Large intestine (tissue), 3 donors: ENCODE data around the gene SP140L. TPM values are rescaled to one million over a fixed set of nuclear protein-coding genes. Genes with fewer than 3 reads are reported as not detected.

Source experiments
- DNase-seq, 2 donors: peaks; one replicate each; pipeline versions ENCODE4 v3.0.0 to v3.0.0-alpha.2; 2013
- H3K27ac ChIP-seq: one replicate; pipeline ENCODE4 v1.5.1; 2013; ENCODE audit warnings: low read length
- H3K27me3 ChIP-seq: 2 replicates; pipeline ENCODE4 v1.6.1; 2013; ENCODE audit warnings: low read length; ENCODE audit not compliant: control insufficient read depth, insufficient read depth
- H3K36me3 ChIP-seq: 2 replicates; pipeline ENCODE4 v1.6.1; 2013; ENCODE audit warnings: low read length; ENCODE audit not compliant: control insufficient read depth, insufficient read depth
- H3K4me1 ChIP-seq: one replicate; pipeline ENCODE4 v1.6.1; 2013; ENCODE audit warnings: low read length; ENCODE audit not compliant: control insufficient read depth, insufficient read depth
- H3K4me3 ChIP-seq: one replicate; pipeline ENCODE4 v1.5.1; 2013; ENCODE audit warnings: low read length
- H3K9me3 ChIP-seq: one replicate; pipeline ENCODE4 v1.6.1; 2013; ENCODE audit warnings: mild to moderate bottlenecking, low read depth, low read length, moderate library complexity; ENCODE audit not compliant: control insufficient read depth
- WGBS: methylation state at CpG from one replicate; pipeline ENCODE4 v1.1.5; 2013; ENCODE audit warnings: low lambda C conversion rate; ENCODE audit not compliant: insufficient coverage; 5-methylcytosine and 5-hydroxymethylcytosine counted together
- polyA plus RNA-seq: library from polyadenylated mRNA; unstranded; fragments of 120-200 nt; gene quantifications from one replicate; pipeline ENCODE4 v1.2.1, GENCODE V29; 2013

SP140L gene
- polyA plus RNA-seq, 1 donor, result 20.4 TPM

DNA sequence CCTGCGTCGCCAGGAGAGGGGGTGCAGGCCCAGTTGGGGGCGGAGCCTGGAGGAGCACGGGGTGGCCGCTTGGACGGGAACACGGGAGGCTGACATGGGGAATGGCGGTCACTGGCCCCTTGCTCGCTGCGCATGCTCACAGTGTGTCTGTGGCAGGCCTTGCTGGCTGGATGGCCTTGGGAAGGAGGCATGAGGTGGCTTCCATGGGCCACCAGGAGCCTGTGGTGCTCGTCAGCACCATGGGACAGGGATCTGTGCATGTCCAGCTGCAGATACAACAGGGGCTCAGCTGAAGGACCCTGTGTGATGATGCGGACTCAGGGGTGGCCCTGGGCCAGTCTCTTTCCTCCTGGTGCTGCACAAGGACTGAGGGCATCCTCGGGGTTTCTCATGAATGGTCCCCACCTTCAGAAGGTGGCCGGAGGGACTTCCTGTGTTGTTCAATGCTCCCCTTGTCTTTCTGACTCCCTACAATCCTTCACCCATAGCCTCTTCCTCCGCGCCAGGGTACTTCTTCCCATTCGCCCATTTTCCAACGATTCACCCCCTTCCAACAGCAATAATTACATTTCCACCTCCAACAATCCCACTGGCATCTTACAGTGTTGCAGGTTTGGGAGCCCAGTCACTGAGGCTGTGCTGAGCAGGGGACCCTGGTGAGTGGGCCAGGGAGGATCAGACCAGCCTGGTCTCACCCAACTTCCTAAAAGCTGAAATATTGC lies 3.4 kb upstream of the SP140L start:
- Histone ChIP-seq H3K4me1 (peaks cover 4% of the 10 kb centered on the region), H3K27ac (no peak overlapping the region), H3K4me3 (no peak overlapping the region), H3K27me3 (no peaks in the 10 kb centered on the region), H3K36me3 (no peaks in the 10 kb centered on the region), H3K9me3 (peaks cover 11% of the 10 kb centered on the region)
- 100% methylated on average over 4 of the region's 18 CpGs for WGBS
- no peak for DNase-seq

DNA sequence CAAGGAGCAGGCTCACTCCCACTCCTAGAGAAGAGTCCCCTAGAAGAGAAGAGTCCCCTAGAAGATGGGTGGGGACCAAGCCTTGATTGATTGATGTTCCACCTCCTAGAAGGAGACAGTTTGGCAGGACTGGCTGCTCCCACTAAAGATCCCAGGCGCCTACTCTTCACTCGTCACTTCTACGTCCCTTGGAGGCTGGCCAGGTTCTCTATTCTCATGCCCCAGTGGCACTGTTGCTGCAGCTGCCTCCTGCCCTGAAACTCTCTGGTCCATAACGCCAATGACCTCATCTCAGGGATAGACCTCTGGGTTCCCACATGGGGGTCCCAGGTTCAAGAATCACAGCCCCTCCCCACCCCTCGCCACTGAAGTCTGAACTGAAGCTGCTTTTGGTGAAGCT lies 2.5 kb upstream of the SP140L start:
- Histone ChIP-seq H3K4me1 (peaks cover 4% of the 10 kb centered on the region), H3K27me3 (no peaks in the 10 kb centered on the region), H3K27ac (no peak overlapping the region), H3K36me3 (no peaks in the 10 kb centered on the region), H3K9me3 (peaks cover 11% of the 10 kb centered on the region), H3K4me3 (no peak overlapping the region)
- DNase-seq, result no peak
- WGBS, result no CpG with 5 or more reads among the region's 5 CpGs

DNA sequence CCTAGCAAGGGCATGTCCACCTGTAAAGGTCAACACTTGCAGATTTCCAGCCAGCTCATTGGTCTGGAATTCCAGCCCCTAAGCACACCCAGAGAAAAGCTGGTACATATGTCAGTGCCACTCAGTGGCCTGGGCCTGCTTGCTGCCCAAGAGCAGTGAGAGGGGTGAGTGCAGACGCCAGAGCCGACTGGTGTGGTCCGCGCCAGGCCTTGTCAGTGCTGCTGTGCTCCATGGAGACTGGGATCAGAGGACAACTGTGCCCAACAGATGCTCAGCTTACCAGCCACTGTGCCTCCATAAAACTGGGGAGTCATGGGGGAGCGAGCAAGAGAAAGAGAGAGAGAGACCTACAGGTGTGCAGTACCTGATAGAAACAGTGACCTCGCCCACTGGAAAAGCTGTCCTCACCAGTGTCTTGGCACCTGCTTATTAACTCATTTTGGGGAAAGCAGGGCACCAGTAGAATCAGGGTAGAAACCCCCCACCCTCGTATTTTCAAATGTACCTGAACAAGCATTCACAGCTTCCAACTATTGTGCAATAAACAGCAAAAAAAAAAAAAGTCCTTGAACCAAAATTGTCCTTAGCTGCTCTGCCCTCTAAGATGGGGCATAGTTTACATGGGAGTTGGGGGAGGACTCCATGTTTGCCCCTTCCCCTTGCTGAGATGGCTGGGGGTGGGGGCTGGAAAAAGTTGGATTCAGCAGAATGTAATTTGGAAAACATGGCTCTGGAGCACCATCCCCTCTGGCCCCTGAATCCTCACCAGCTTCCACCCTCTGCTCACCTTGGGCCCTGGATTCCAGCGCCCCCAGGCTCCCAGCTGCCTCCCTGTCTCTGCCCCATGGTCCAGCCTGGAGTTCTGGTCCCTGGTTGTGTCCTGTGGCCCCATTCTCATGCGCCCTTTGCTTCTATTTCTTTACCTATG lies 1.4 kb upstream of the SP140L start:
- no peak overlapping the region for H3K27ac ChIP-seq
- WGBS, result no CpG with 5 or more reads among the region's 9 CpGs
- DNase-seq, result no peak
- peaks cover 11% of the 10 kb centered on the region for H3K9me3 ChIP-seq
- H3K27me3 ChIP-seq, result no peaks in the 10 kb centered on the region
- H3K36me3 ChIP-seq, result no peaks in the 10 kb centered on the region
- no peak overlapping the region for H3K4me3 ChIP-seq
- H3K4me1 ChIP-seq, result peaks cover 4% of the 10 kb centered on the region

DNA sequence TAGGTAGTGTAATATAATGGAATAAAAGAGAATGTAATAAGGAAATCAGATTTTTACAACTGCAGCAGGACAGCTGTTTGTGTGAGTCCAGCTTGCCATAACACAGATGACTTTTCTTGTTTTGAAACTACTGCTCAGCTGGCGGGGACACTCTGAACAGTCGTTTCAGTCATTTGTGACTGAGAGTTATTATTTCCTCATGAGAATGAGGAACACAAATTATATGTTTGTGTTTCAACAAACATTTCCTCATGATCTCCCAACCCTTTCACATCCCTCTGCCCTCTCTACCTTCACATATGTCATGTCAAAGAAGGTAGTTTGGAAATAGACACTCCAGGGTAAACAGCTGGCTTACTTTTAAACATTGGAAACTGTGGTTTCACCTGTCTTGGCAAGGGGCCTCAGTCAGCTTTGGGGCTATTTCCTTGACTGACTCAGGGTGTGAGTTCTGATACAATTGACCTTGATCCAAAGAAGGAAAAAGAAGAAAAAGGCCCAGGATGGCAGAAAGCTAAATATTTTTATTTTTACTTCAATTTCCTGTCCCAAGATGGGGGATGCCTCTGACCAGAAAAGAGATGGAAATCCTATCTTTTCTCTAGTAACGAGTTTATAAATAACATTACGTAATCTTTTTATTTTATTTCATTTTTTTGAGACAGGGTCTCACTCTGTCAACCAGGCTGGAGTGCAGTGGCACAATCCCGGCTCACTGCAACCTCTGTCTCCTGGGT lies 593 bp downstream of the SP140L start:
- H3K27me3 ChIP-seq, result no peaks in the 10 kb centered on the region
- 100% methylated on average over 1 of the region's 5 CpGs for WGBS
- H3K4me1 ChIP-seq, result peaks cover 4% of the 10 kb centered on the region
- H3K9me3 ChIP-seq, result peaks cover 7% of the 10 kb centered on the region
- DNase-seq, result no peak
- peak overlapping the region; percentile 19 for H3K4me3 ChIP-seq
- peak overlapping the region; percentile 21 for H3K27ac ChIP-seq
- H3K36me3 ChIP-seq, result no peaks in the 10 kb centered on the region

DNA sequence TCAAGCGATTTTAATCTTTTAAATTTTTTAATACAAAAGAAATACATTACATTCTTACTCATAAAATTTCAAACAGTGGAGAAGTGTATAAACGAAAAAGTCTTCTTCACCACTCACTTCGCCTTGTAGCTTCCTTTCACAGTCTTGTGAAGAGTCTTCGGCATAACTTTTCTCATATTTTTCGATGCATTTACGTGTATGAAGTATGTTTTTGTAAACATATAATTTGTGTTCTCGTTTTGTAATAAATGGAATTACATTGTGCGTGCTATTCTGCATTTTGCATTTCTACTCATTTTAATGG lies 1.1 kb downstream of the SP140L start:
- H3K4me1 ChIP-seq, result peaks cover 4% of the 10 kb centered on the region
- no peak overlapping the region for H3K27ac ChIP-seq
- no peaks in the 10 kb centered on the region for H3K27me3 ChIP-seq
- no peak for DNase-seq
- H3K4me3 ChIP-seq, result no peak overlapping the region
- H3K36me3 ChIP-seq, result no peaks in the 10 kb centered on the region
- H3K9me3 ChIP-seq, result peaks cover 4% of the 10 kb centered on the region
- WGBS, result 100% methylated on average over 7 of the region's 8 CpGs

DNA sequence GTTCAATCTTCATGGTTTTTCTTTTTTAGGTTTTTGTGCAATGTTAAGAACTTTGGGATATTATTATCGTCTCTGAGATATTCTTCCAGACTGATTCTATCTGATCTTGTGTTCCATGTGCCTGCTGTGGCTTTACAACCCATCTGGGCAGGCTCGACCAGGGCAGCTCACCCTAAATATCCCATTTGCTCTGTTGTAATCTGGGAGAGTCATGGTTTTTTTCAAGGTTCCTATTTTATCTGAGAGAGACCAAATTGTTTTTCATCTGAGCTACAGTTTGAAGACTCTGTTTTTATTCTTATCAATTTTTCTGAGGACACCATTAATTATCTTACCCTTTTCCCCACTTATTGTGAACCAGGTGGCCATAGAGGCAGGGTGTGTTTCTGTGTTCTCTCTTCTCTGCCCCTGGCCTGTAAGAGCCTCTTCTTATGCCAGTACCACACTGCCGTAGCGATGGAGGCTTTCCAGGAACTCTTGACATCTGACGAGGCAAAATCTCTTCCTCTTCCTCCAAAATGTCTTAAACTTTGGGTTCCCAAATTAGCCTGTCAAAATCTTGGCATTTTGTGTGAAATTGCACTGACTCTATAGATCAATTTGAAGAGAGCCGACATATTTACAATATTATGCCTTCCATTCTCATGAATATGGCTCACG lies 3.1 kb downstream of the SP140L start:
- DNase-seq, result no peak
- H3K27ac ChIP-seq, result no peak overlapping the region
- no peak overlapping the region for H3K4me3 ChIP-seq
- H3K36me3 ChIP-seq, result peaks cover 6% of the 10 kb centered on the region
- no peaks in the 10 kb centered on the region for H3K27me3 ChIP-seq
- no peaks in the 10 kb centered on the region for H3K9me3 ChIP-seq
- H3K4me1 ChIP-seq, result peaks cover 4% of the 10 kb centered on the region
- WGBS, result 90% methylated on average over 2 of the region's 7 CpGs

DNA sequence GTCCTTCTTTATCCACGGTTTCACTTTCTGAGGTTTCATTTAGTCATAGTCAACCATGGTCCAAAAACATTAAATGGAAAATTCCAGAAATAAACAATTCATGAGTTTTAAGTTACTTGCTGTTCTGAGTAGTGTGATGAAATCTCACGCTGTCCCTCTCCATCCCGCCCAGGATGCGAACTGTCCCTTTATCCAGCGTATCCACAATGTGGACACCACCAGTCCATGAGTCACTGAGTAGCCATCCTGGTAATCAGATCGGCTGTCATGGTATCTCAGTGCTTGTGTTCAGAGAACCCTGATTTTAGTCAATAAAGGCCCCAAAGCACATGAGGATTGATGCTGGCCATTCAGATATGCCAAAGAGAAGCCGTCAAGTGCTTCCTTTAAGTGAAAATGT lies 3.7 kb downstream of the SP140L start:
- WGBS, result 100% methylated on average over 1 of the region's 7 CpGs
- no peak overlapping the region for H3K27ac ChIP-seq
- peaks cover 4% of the 10 kb centered on the region for H3K4me1 ChIP-seq
- DNase-seq, result no peak
- no peaks in the 10 kb centered on the region for H3K9me3 ChIP-seq
- peaks cover 6% of the 10 kb centered on the region for H3K36me3 ChIP-seq
- no peak overlapping the region for H3K4me3 ChIP-seq
- no peaks in the 10 kb centered on the region for H3K27me3 ChIP-seq

DNA sequence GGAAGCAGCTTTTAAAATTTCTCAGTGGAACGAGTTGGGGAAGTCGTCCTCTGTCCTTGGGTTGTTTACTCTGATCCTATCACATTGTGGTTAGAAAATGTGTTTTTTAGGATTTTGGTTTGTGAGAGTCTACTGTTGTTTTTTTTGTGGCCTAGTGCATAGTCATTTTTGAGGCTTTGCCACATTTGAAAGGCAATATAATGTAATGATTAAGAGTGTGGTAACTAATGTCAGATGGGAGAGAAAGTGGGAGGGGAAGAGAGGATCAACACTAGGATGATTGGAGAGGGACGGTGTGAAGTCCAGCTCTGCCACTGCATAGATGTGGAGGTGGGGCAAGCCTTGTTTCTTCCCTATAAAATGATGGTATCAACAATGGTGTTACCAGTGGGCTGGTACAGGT lies 8.5 kb downstream of the SP140L start:
- WGBS, result no CpG with 5 or more reads among the region's 3 CpGs
- peak in 1 of 2 donors; percentile 30 for DNase-seq

DNA sequence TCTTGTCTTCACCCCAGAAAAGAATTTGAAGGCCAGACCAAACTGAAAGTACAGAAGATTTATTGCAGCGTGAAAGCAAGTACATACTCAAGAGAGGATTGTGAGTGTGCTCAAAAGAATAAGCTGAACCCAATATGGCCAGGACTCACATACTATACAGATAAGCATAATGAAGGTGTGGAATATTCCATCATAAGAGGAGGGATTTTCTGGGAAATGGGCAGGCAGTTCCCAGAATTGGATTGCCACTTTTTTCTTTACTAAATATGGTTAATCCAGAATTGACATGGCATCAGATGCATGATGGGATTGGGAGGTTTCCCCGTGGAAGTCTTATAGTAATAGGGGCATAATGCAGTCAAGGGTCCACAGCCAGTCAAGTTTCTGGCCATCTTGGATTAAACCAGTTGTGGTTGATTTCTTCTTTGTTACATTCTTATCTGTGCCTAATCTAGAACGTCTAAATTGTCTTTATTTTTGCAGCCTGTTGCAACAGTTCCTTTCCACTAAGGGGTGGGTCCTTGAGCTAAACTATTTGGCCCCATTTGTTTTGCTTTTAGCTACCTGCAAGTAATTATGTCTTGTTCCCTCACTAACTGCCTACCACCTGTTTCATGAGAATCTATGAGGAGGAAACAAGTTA lies 9.0 kb downstream of the SP140L start:
- H3K27ac ChIP-seq, result no peak overlapping the region
- H3K4me3 ChIP-seq, result no peak overlapping the region
- peaks cover 6% of the 10 kb centered on the region for H3K36me3 ChIP-seq
- no CpG with 5 or more reads among the region's 3 CpGs for WGBS
- H3K4me1 ChIP-seq, result no peaks in the 10 kb centered on the region
- DNase-seq, result no peak
- H3K9me3 ChIP-seq, result no peaks in the 10 kb centered on the region
- H3K27me3 ChIP-seq, result no peaks in the 10 kb centered on the region

More for the DNA sequence above, 8.5 kb downstream of the SP140L start:
- Histone ChIP-seq H3K36me3 (peaks cover 6% of the 10 kb centered on the region), H3K4me1 (no peaks in the 10 kb centered on the region), H3K27ac (no peak overlapping the region), H3K4me3 (no peak overlapping the region), H3K27me3 (no peaks in the 10 kb centered on the region), H3K9me3 (no peaks in the 10 kb centered on the region)
